Ovary (tissue), 9 donors: ENCODE measurements around the gene COG6. TPM values are rescaled to one million over a fixed set of nuclear protein-coding genes. Genes with fewer than 3 reads are reported as not detected.

ENCODE experiments used
- DNase-seq, 5 donors: peaks; one replicate each; pipeline ENCODE4 v3.0.0-alpha.2; 2019 to 2020
- H3K27ac ChIP-seq, 2 donors: fragments of 200-600 bp; one replicate each; pipeline versions ENCODE4 v1.5.1 to v1.8.0; 2019 to 2022
- H3K27me3 ChIP-seq: fragments of 200-600 bp; one replicate; pipeline ENCODE4 v1.8.0; 2022
- H3K36me3 ChIP-seq: fragments of 200-600 bp; sonication (generic); one replicate; pipeline ENCODE4 v1.5.1; 2019
- H3K4me1 ChIP-seq: one replicate; pipeline ENCODE4 v1.8.1; 2013; ENCODE audit warnings: mild to moderate bottlenecking, moderate library complexity; ENCODE audit not compliant: insufficient read depth
- H3K4me3 ChIP-seq: fragments of 200-600 bp; sonication (generic); one replicate; pipeline ENCODE4 v1.5.1; 2017
- H3K9me3 ChIP-seq, 2 donors: fragments of 200-600 bp in 1 of 2; sonication (generic) in 1 of 2; one replicate each; pipeline versions ENCODE4 v1.5.1 to v1.8.1; 2013 to 2019; ENCODE audit warnings: mild to moderate bottlenecking in 1 of 2, moderate library complexity in 1 of 2
- CTCF ChIP-seq, 3 donors: fragments of 450-650 bp in 2 of 3; fragments of 200-600 bp in 1 of 3; IDR thresholded peaks; one replicate each; pipeline versions ENCODE4 v1.5.1 to v1.8.0; 2016 to 2022; ENCODE audit warnings: antibody characterized with exemption in 3 of 3, mild to moderate bottlenecking in 1 of 3
- EP300 ChIP-seq: sonication (generic); formaldehyde crosslinking; IDR thresholded peaks from one replicate; pipeline ENCODE4 v1.6.1; 2017; ENCODE audit warnings: antibody characterized with exemption
- POLR2A ChIP-seq: fragments of 450-650 bp; IDR thresholded peaks from one replicate; pipeline ENCODE4 v1.6.1; 2017; ENCODE audit warnings: antibody characterized with exemption, mild to moderate bottlenecking, moderate library complexity
- WGBS, 3 donors: extraction: QIAGEN DNeasy Blood & Tissue Kit in 1 of 3; methylation state at CpG; one replicate each; pipeline versions ENCODE4 v1.1.5 to v1.1.7; 2013 to 2017; 5-methylcytosine and 5-hydroxymethylcytosine counted together
- intact Hi-C, 4 donors: fragments of 100-400 bp; cut with DNase I; formaldehyde crosslinking; loops; one replicate each; pipeline versions ENCODE4 v1.11.0 to v1.15.1; 2022 to 2023
- polyA plus RNA-seq, 2 donors: library from polyadenylated mRNA; stranded (reverse); fragments of 200-250 nt in 1 of 2; fragments of 350-450 nt in 1 of 2; fragmentation: Illumina TruSeq in 1 of 2; extraction: RNeasy Lipid Tissue Mini Kit (QIAGEN cat#74804) in 1 of 2; gene quantifications; one replicate each; pipeline ENCODE4 v1.2.3, GENCODE V29; 2013 to 2014
- total RNA-seq, 7 donors: library from RNA; depleted of rRNA in 2 of 7; stranded (reverse); fragments of >200 nt in 2 of 7; fragmentation: NEBNext Ultra II Directional in 3 of 7; extraction: Animal tissue kit (Norgen Biotek cat#: 25700) in 3 of 7; gene quantifications; one replicate each; pipeline versions ENCODE4 v1.1.0 to v1.2.4, GENCODE V29; 2016 to 2023
- donor health status: DM: no; HTN: no; CAD: no; lungs with moderate emphysema.
- donor health status: DM: no; HTN: no; CAD: no.
- donor health status: Bipolar disorder and iron deficiency.
- donor health status: DM: yes; HTN: yes; CAD: no.
- donor health status: DM: no; HTN: no; CAD: no.
- donor health status: DM: yes; HTN: yes; CAD: no.

COG6 gene
- total and polyA plus RNA-seq, 9 donors: 10.8 to 45.5 (median 32.6) TPM

- DNase-seq: no peak
- intact Hi-C loops: no loop called here
- H3K36me3 ChIP-seq: no peaks in the 10 kb centered on the region
Measured at GRCh38 chr13:39748961-39749360, 93.5 kb downstream of the COG6 start.

GRCh38 chr13:39749528-39749927, 94.1 kb downstream of the COG6 start:
- no peaks in the 10 kb centered on the region for H3K27me3 ChIP-seq
- intact Hi-C loops: no loop called here
- no peaks in the 10 kb centered on the region for H3K4me1 ChIP-seq
- no peaks in the 10 kb centered on the region for H3K9me3 ChIP-seq
- H3K36me3 ChIP-seq: no peaks in the 10 kb centered on the region
- H3K27ac ChIP-seq: no peak overlapping the region
- DNase-seq: no peak
- H3K4me3 ChIP-seq: no peak overlapping the region
- TF ChIP-seq POLR2A (no peak), CTCF (IDR thresholded peaks at IDR 0.05) (no peak), EP300 (no peak)

More at GRCh38 chr13:39748961-39749360, 93.5 kb downstream of the COG6 start:
- no peak for TF ChIP-seq CTCF (IDR thresholded peaks at IDR 0.05)
- TF ChIP-seq EP300: no peak
- no peak for TF ChIP-seq POLR2A
- Histone ChIP-seq H3K4me1 (no peaks in the 10 kb centered on the region), H3K27ac (no peak overlapping the region), H3K9me3 (no peaks in the 10 kb centered on the region), H3K4me3 (no peak overlapping the region), H3K27me3 (no peaks in the 10 kb centered on the region)
- WGBS, 3 donors: 0 to 86% (median 40%) methylated on average over 1 of the region's 1 CpG

GRCh38 chr13:39751805-39752204, 96.3 kb downstream of the COG6 start:
- Histone ChIP-seq H3K9me3 (no peaks in the 10 kb centered on the region), H3K27me3 (no peaks in the 10 kb centered on the region), H3K27ac (no peak overlapping the region), H3K4me1 (no peaks in the 10 kb centered on the region), H3K4me3 (no peak overlapping the region), H3K36me3 (no peaks in the 10 kb centered on the region)
- no peak for TF ChIP-seq POLR2A
- TF ChIP-seq CTCF (IDR thresholded peaks at IDR 0.05): no peak
- TF ChIP-seq EP300: no peak
- DNase-seq: no peak
- intact Hi-C loops: no loop called here

- Histone ChIP-seq H3K9me3 (no peaks in the 10 kb centered on the region), H3K4me1 (no peaks in the 10 kb centered on the region), H3K36me3 (no peaks in the 10 kb centered on the region), H3K4me3 (no peak overlapping the region), H3K27ac (no peak overlapping the region), H3K27me3 (no peaks in the 10 kb centered on the region)
- DNase-seq: no peak
- WGBS, 3 donors: 89 to 92% (median 90%) methylated on average over 1 of the region's 1 CpG
- intact Hi-C loops: no loop called here
- TF ChIP-seq CTCF (IDR thresholded peaks at IDR 0.05) (no peak), EP300 (no peak), POLR2A (no peak)
Measured at GRCh38 chr13:39760521-39760920, 105.1 kb downstream of the COG6 start.
